RWPE1 (cell line): ENCODE data around the gene GNAQ.

Experiments
- CTCF ChIA-PET: fragments of 350-600 bp; sonication (Branson Sonifier 250); formaldehyde crosslinking; extraction: SDS; loops from one replicate; lab custom pipeline; 2021; lab: Yijun Ruan, JAX
- POLR2A ChIA-PET: fragments of 400-600 bp; formaldehyde crosslinking; extraction: SDS; loops from one replicate; lab custom pipeline; 2020; ENCODE audit warnings: antibody characterized with exemption; ENCODE audit not compliant: low non-redundant PET; lab: Yijun Ruan, JAX
- DNase-seq: peaks from one replicate; pipeline ENCODE4 v3.0.0; 2012; ENCODE audit warnings: low spot score
- H3K27ac ChIP-seq: fragments of 450-650 bp; 2 replicates; pipeline ENCODE4 v1.5.1; 2017
- CTCF ChIP-seq: fragments of 450-650 bp; conservative IDR thresholded peaks from 2 replicates; pipeline ENCODE4 v1.5.1; 2017; ENCODE audit warnings: low read depth, mild to moderate bottlenecking

GNAQ gene

DNA sequence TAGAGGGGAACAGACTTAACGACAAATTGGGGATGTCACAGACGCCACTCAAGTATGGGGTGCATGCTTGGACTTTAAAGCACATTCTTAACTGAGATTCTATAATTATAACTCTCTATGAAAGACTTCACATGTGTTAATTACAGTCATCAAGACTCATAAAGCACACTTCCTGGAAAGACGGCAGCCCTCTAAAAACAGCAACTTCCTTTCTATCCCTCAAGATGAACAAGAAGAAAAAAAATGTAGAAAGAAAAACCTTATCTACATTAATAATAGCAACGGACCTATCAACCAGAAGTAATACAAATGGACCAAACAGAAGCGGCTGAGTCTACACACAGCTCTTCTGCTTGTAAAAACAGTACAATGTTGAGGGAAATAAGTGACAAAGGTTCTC is 21.2 kb downstream of the GNAQ start:
- DNase-seq: no peak
- ChIA-PET POLR2A (no interaction called here), CTCF (no interaction called here)
- H3K27ac ChIP-seq: no peak overlapping the region
- TF ChIP-seq CTCF: no peak

DNA sequence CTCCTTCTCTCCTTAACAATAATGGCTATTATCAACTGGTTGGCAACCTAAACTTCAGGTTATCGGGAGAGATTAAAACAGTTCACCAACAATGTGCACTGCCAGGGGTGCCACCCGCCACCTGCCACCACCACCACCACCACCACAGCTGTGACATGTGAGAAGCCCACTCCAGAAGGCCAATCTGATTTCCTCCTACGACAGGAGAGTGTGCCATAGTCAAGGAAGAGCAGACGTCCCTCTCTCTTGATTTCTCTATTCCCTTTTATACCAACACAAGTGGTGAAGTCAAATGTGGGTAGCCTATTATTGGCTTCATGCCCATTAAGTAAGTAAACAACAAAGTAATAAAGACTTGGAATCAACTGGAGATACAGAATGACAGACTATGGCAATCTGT is 22.4 kb downstream of the GNAQ start:
- no peak for TF ChIP-seq CTCF
- H3K27ac ChIP-seq: no peak overlapping the region
- POLR2A ChIA-PET: no interaction called here
- no peak for DNase-seq
- CTCF ChIA-PET: interaction anchor here (0.6 to 0.7 kb wide), 3 partner anchors 9 to 183 kb away, joined by 3 read pairs; no protein-coding TSS in a partner anchor

GRCh38 chr9:78006734-78007133 is 24.9 kb downstream of the GNAQ start:
- POLR2A ChIA-PET: no interaction called here
- CTCF ChIA-PET: no interaction called here
- no peak for DNase-seq
- no peak overlapping the region for H3K27ac ChIP-seq
- no peak for TF ChIP-seq CTCF

- no peak overlapping the region for H3K27ac ChIP-seq
- no peak for DNase-seq
- ChIA-PET CTCF (interaction anchor here (0.6 to 1.2 kb wide), 3 partner anchors 11 to 116 kb away, joined by 4 read pairs; no protein-coding TSS in a partner anchor), POLR2A (no interaction called here)
- no peak for TF ChIP-seq CTCF
Measured at GRCh38 chr9:78005231-78006002, 26.2 kb downstream of the GNAQ start.

GRCh38 chr9:78004478-78005229 is 27.0 kb downstream of the GNAQ start:
- ChIA-PET POLR2A (no interaction called here), CTCF (interaction anchor here (0.6 to 1.4 kb wide), 5 partner anchors 10 to 53 kb away, joined by 3 to 8 read pairs (median 4); no protein-coding TSS in a partner anchor)
- peak; percentile 10; the same call in 1 of the 2 replicates for TF ChIP-seq CTCF
- DNase-seq: no peak
- no peak overlapping the region for H3K27ac ChIP-seq

DNA sequence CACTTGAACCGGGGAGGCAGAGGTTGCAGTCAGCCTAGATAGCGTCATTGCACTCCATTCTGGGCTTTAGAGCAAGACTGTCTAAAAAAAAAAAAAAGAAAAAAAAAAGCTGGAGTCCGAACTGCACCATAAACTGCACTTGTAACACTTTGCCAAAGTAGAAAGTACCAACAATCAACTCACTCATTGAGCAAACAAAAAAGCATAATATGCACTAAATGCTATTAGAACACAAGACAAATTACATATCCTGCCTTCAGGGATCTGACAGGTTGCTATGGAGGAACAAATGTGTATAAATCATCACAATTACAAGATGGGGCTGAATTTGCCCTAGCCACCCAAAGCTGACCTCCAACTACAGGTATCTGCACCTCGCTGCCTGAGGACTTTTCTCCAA is 27.9 kb downstream of the GNAQ start:
- DNase-seq: no peak
- no peak for TF ChIP-seq CTCF
- ChIA-PET POLR2A (no interaction called here), CTCF (interaction anchor here (0.6 to 1.4 kb wide), 6 partner anchors 10 to 546 kb away, joined by 3 to 5 read pairs (median 4); no protein-coding TSS in a partner anchor)
- no peak overlapping the region for H3K27ac ChIP-seq
